ENCODE results near the gene C5orf24.

GRCh38 chr5:134803821-134804220, 41.9 kb upstream of the C5orf24 start:
- no peak for TF ChIP-seq EZH2 (IDR thresholded peaks at IDR 0.05; ENCODE audit: borderline replicate concordance, low read depth, low read length, poor library complexity, severe bottlenecking)
- no peak for TF ChIP-seq CTCF (conservative IDR thresholded peaks at IDR 0.05; ENCODE audit: low read depth, low read length)

Data from A673 (cell line).